Spleen (tissue), 11 donors: ENCODE data around the gene ANO2. TPM values are rescaled to one million over a fixed set of nuclear protein-coding genes. Genes with fewer than 3 reads are reported as not detected.

ENCODE experiments used
- DNase-seq: peaks from one replicate; pipeline ENCODE4 v3.0.0-alpha.2; 2020
- H3K27ac ChIP-seq, 8 donors: fragments of 200-600 bp; sonication (generic) in 7 of 8; 1 replicate in 4 of 8; 2 replicates in 4 of 8; pipeline versions ENCODE4 v1.5.0 to v1.8.0; 2016 to 2021; ENCODE audit warnings: inconsistent platforms in 4 of 8, mild to moderate bottlenecking in 4 of 8, moderate library complexity in 1 of 8
- H3K27me3 ChIP-seq, 7 donors: fragments of 200-600 bp; sonication (generic) in 6 of 7; replicated peaks in 1 of 7; 1 replicate in 4 of 7; 2 replicates in 3 of 7; pipeline versions ENCODE4 v1.5.0 to v1.8.0; 2016 to 2021; ENCODE audit warnings: inconsistent platforms in 3 of 7, mild to moderate bottlenecking in 1 of 7
- H3K36me3 ChIP-seq, 6 donors: fragments of 200-600 bp; sonication (generic) in 5 of 6; 1 replicate in 4 of 6; 2 replicates in 2 of 6; pipeline versions ENCODE4 v1.5.0 to v1.8.0; 2016 to 2021; ENCODE audit warnings: inconsistent platforms in 2 of 6
- H3K4me1 ChIP-seq, 6 donors: fragments of 200-600 bp; sonication (generic) in 5 of 6; 1 replicate in 3 of 6; 2 replicates in 3 of 6; pipeline versions ENCODE4 v1.5.0 to v1.8.0; 2016 to 2021; ENCODE audit warnings: inconsistent platforms in 3 of 6
- H3K4me3 ChIP-seq, 8 donors: fragments of 200-600 bp; sonication (generic) in 7 of 8; 1 replicate in 4 of 8; 2 replicates in 4 of 8; pipeline versions ENCODE4 v1.5.0 to v1.8.0; 2016 to 2021; ENCODE audit warnings: inconsistent platforms in 4 of 8, mild to moderate bottlenecking in 4 of 8, moderate library complexity in 2 of 8
- H3K9me3 ChIP-seq, 8 donors: fragments of 200-600 bp; sonication (generic) in 7 of 8; 1 replicate in 4 of 8; 2 replicates in 4 of 8; pipeline versions ENCODE4 v1.5.0 to v1.8.0; 2016 to 2021; ENCODE audit warnings: inconsistent platforms in 4 of 8
- POLR2A ChIP-seq, 3 donors: fragments of 450-650 bp; IDR thresholded peaks; one replicate each; pipeline ENCODE4 v1.5.1; 2017; ENCODE audit warnings: antibody characterized with exemption in 3 of 3, mild to moderate bottlenecking in 1 of 3
- POLR2AphosphoS5 ChIP-seq, 3 donors: sonication (generic); formaldehyde crosslinking; IDR thresholded peaks; one replicate each; pipeline ENCODE4 v1.5.1; 2017; ENCODE audit warnings: antibody characterized with exemption in 3 of 3
- WGBS, 5 donors: extraction: QIAGEN DNeasy Blood & Tissue Kit in 3 of 5; methylation state at CpG; one replicate each; pipeline versions ENCODE4 v1.1.5 to v1.1.7; 2013 to 2018; 5-methylcytosine and 5-hydroxymethylcytosine counted together
- intact Hi-C: fragments of 100-400 bp; cut with DNase I; formaldehyde crosslinking; loops from one replicate; pipeline ENCODE4 v1.15.0; 2023; ENCODE audit warnings: low total_unique reads
- polyA plus RNA-seq, 3 donors: library from polyadenylated mRNA; stranded (reverse); fragments of 200-250 nt; gene quantifications; one replicate each; pipeline ENCODE4 v1.2.1, GENCODE V29; 2013
- total RNA-seq, 7 donors: library from RNA; depleted of rRNA in 3 of 7; stranded (reverse); fragments of >200 nt in 3 of 7; fragmentation: NEBNext Ultra II Directional in 4 of 7; extraction: Animal tissue kit (Norgen Biotek cat#: 25700) in 4 of 7; gene quantifications; one replicate each; pipeline versions ENCODE4 v1.1.0 to v1.2.1, GENCODE V29; 2016 to 2021
- TF ChIP-seq, protein P1 (sequence below), 11 experiments: fragments of 200-600 bp in 7 of 11; fragments of 450-650 bp in 4 of 11; sonication (generic) in 4 of 11; IDR thresholded peaks in 8 of 11; conservative IDR thresholded peaks in 3 of 11; 1 replicate in 7 of 11; 2 replicates in 4 of 11; pipeline versions ENCODE4 v1.4.0 to v1.8.0; 2016 to 2021; ENCODE audit warnings: antibody characterized with exemption in 11 of 11, inconsistent platforms in 4 of 11, mild to moderate bottlenecking in 1 of 11
- donor health status: healthy with polysubstance abuse.
- donor health status: DM: no; HTN: no; CAD: no; lungs with moderate emphysema.
- donor health status: DM: no; HTN: no; CAD: no.
- donor health status: Bipolar disorder and iron deficiency.
- donor health status: healthy.
- donor health status: DM: no; HTN: no; CAD: no.
- donor health status: DM: yes; HTN: yes; CAD: no.

ANO2 gene
- total and polyA plus RNA-seq, 10 donors = 1.1 to 35.1 (median 14.2) TPM

DNA sequence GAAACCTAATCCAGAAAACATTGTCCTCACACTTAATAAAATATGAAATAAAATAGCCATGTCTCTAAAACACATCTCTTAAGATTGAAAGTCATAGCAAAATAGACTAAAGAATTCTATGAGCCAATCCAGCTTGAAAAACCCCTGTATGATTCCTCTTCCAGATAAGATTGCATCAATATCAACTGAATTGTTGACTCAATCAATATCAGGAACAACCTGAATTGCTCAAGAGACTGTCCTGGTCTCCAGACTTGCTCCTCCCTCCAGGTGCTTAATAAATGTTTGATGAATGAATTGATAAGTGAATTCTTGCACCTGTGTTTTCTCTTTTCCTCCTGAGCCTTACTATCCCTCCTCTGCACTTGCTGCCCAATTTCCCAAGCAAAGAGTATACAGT is 351.1 kb downstream of the ANO2 start:
- Histone ChIP-seq H3K36me3 (no peaks in the 10 kb centered on the region), H3K9me3 (no peaks in the 10 kb centered on the region), H3K27me3 (no peaks in the 10 kb centered on the region), H3K4me3 (no peak overlapping the region), H3K27ac (no peak overlapping the region), H3K4me1 (no peaks in the 10 kb centered on the region)
- DNase-seq = no peak
- intact Hi-C loops = no loop called here
- TF ChIP-seq POLR2AphosphoS5 (IDR thresholded peaks at IDR 0.05) (no peak), POLR2A (IDR thresholded peaks at IDR 0.05) (no peak)
- TF ChIP-seq, protein P1, sequence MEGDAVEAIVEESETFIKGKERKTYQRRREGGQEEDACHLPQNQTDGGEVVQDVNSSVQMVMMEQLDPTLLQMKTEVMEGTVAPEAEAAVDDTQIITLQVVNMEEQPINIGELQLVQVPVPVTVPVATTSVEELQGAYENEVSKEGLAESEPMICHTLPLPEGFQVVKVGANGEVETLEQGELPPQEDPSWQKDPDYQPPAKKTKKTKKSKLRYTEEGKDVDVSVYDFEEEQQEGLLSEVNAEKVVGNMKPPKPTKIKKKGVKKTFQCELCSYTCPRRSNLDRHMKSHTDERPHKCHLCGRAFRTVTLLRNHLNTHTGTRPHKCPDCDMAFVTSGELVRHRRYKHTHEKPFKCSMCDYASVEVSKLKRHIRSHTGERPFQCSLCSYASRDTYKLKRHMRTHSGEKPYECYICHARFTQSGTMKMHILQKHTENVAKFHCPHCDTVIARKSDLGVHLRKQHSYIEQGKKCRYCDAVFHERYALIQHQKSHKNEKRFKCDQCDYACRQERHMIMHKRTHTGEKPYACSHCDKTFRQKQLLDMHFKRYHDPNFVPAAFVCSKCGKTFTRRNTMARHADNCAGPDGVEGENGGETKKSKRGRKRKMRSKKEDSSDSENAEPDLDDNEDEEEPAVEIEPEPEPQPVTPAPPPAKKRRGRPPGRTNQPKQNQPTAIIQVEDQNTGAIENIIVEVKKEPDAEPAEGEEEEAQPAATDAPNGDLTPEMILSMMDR (IDR thresholded peaks at IDR 0.05 in 8 of 11, conservative IDR thresholded peaks at IDR 0.05 in 3 of 11) = no peak

DNA sequence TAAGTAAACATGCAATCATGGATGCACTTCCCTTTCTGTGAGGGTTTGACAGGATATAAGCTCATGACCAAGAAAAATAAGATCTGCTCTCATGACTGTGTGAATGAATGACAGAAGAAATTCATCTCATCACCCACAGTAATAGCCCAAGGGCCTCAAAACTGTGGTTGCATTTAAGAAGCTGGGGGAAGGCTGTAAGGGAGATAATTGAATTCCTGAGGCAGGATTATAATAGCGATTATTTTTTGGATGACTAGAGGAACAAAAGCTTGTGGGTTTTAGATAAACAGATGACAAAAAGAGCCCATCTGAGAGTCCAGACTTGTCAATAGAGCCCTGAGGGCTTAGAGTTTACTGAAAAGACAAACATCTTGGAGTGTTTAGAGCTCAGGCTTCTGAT is 352.0 kb downstream of the ANO2 start:
- H3K27me3 ChIP-seq = no peaks in the 10 kb centered on the region
- no peak overlapping the region for H3K27ac ChIP-seq
- no peak for DNase-seq
- H3K4me3 ChIP-seq = no peak overlapping the region
- H3K9me3 ChIP-seq = no peaks in the 10 kb centered on the region
- H3K4me1 ChIP-seq = no peaks in the 10 kb centered on the region
- TF ChIP-seq, protein P1 (IDR thresholded peaks at IDR 0.05 in 8 of 11, conservative IDR thresholded peaks at IDR 0.05 in 3 of 11) = no peak
- TF ChIP-seq POLR2A (IDR thresholded peaks at IDR 0.05) = no peak
- TF ChIP-seq POLR2AphosphoS5 (IDR thresholded peaks at IDR 0.05) = no peak
- intact Hi-C loops = no loop called here
- H3K36me3 ChIP-seq = no peaks in the 10 kb centered on the region
- 89 to 94% (median 90%) methylated on average over 1 of the region's 1 CpG for WGBS, 5 donors

DNA sequence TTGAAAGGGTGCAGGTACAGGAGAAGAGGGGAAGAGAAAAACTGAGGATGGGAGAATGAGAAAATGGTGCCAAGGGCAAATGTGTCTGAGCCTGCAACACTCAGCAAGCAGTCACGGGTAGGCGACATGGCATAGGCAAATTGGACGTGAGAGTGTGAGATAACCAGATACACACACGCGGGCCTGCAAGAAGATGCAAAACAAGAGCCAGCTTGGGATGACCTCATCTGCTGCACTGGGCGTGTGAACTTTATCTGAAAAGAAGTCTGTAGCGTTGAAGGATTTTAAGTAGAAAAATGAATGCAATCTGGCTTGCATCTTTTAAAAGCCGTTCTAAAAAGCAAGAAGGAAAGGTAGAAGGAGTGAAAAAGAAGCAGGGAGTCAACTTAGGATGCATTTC is 352.7 kb downstream of the ANO2 start:
- no peak for DNase-seq
- TF ChIP-seq, protein P1 (IDR thresholded peaks at IDR 0.05 in 8 of 11, conservative IDR thresholded peaks at IDR 0.05 in 3 of 11) = no peak
- TF ChIP-seq POLR2A (IDR thresholded peaks at IDR 0.05) (no peak), POLR2AphosphoS5 (IDR thresholded peaks at IDR 0.05) (no peak)
- no peaks in the 10 kb centered on the region for H3K36me3 ChIP-seq
- H3K27me3 ChIP-seq = no peaks in the 10 kb centered on the region
- no peaks in the 10 kb centered on the region for H3K9me3 ChIP-seq
- H3K4me3 ChIP-seq = no peak overlapping the region
- H3K4me1 ChIP-seq = no peaks in the 10 kb centered on the region
- intact Hi-C loops = no loop called here
- 83 to 92% (median 91%) methylated on average over 8 of the region's 8 CpGs for WGBS, 5 donors
- no peak overlapping the region for H3K27ac ChIP-seq

DNA sequence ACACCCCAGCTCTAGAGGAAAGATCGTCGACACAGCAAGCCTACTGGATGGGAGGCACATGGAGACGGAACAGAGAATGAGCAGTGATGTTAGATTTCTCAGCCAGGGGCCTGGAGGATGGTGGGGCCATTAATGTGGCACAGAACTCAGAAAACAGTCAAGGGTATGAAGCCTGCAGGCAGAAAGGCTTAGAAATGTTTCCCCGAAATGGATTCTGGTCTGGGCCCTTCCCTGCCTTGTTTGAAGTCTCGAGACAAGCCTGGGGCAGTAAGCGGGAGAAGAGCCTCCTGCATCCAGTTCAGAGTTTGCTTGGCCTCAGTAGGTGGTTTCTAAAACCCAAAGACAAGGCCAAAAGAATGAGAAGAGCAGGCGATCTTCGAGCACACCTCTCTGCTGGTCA is 354.7 kb downstream of the ANO2 start:
- H3K36me3 ChIP-seq = no peaks in the 10 kb centered on the region
- TF ChIP-seq POLR2AphosphoS5 (IDR thresholded peaks at IDR 0.05) (no peak), POLR2A (IDR thresholded peaks at IDR 0.05) (no peak)
- TF ChIP-seq, protein P1 (IDR thresholded peaks at IDR 0.05 in 8 of 11, conservative IDR thresholded peaks at IDR 0.05 in 3 of 11) = no peak
- H3K27ac ChIP-seq = no peak overlapping the region
- H3K4me3 ChIP-seq = no peak overlapping the region
- intact Hi-C loops = no loop called here
- DNase-seq = no peak
- H3K4me1 ChIP-seq = no peaks in the 10 kb centered on the region
- 91 to 98% (median 93%) methylated on average over 8 of the region's 8 CpGs for WGBS, 5 donors
- H3K9me3 ChIP-seq = no peaks in the 10 kb centered on the region
- no peaks in the 10 kb centered on the region for H3K27me3 ChIP-seq
